ENCODE measurements around the gene CYBB.

- TF ChIP-seq CTCF (conservative IDR thresholded peaks at IDR 0.05 in 1 of 2, IDR thresholded peaks at IDR 0.05 in 1 of 2; ENCODE audit: extremely low read depth in 1 of 2, insufficient read depth in 1 of 2, low read depth in 1 of 2, low read length in 2 of 2) (no peak), EZH2 (IDR thresholded peaks at IDR 0.05; ENCODE audit: borderline replicate concordance, low read length) (no peak)
Measured at GRCh38 chrX:37765507-37765906, 14.4 kb upstream of the CYBB start.
